GM21381 (cell line): ENCODE measurements around the gene RASAL2.
"Not testable (repeated sequence)": the region's sequence is repeated elsewhere in the genome, so short reads cannot be mapped to it uniquely, and the experiment has no call there.

Experiments
- ATAC-seq: cut with Tn5 transposase; IDR thresholded peaks from one replicate; pipeline ENCODE4 v1.9.1; 2021; ENCODE audit warnings: mild to moderate bottlenecking, moderate library complexity; ENCODE audit not compliant: unreplicated experiment

Gene RASAL2

DNA sequence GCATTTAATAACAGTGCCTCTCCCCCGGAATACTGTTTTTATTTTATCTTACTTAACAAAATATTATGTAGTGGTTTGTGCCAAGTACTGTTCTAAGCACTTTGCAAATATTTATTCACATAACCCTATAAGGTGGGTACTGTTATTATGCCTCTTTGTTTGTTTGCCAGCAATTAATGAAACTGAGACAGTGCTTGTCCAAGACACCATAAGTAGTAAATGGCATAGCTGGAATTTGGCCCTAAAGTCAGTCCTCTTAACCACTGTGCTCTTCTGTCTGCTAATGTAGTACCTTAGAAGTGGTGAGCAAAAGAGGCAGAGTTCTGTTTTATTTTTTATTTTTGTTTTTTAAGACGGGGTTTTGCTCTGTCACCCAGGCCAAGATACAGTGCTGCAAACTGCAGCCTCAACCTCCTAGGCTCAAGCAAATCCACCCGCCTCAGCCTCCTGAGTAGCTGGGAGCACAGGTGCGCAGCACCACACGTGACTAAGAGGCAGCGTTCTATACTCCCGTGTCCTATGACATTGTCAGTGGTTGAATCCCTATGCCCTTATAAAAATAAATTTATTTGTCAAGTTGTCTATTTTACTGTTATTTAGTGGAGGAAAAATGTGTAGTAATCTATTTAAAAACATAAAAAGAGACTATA, 237.1 kb downstream of the RASAL2 start:
- ATAC-seq, result no peak

DNA sequence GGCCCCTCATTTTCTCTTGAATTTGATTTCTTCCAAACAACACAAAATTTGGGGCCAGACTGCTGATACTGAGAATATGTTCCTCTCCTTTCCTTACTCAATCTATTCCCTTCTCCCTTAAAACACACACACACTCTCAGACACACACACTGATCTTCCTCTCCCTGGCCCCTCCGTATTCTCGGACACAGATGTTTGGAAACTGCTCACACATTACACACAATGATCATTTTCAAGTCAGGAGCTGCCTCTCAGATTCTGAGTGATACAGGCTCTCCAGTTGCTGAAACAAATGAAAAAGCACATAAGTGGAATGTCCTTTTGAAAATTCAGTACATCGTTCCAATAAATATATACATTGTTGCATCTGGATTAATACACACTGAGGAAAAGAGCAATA, 241.5 kb downstream of the RASAL2 start:
- no peak for ATAC-seq

DNA sequence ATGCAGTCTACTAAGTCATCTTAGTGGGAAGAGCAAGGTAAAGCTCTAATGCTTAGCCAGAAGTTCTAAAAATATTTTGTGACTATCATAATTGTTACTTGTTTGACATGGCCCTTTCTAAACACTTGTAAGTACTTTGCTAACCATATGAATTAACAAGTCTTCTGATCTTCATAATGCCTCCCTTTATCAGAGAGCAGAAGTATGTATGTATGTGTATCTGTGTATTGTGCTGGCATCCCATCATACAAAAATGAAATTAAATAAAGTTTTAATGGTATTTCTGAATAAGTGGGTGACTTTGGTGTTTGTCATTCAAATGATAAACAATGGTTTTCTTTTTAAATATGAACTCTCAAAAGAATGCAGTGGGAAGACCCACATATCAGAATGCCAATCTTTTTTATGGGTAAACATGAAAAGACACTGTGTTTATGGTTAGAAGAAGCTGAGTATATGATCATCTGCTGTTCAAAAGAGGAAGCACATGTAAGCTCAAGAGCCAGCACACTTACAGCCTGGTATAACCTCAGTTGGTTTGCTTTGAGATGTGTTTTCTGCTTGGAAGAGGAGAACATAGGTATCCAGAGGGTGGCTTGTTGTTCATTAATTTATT, 243.3 kb downstream of the RASAL2 start:
- no peak for ATAC-seq

DNA sequence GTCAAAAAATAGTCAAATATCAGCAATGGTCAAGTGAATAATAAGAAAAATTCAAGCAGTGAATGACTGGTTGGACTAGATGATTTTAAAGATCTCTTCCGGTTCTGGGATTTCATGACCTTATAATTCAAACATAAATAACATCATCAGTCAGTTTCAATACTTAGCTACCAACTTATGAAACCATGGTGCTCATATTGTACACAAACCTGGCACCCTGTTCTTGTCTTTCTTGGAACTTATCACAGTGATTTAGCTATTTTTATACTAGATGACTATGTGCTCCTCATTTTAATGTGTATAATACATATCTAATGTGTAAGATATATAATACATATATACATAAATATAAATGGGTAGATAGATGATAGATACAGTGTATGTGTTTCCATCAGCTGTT, 245.9 kb downstream of the RASAL2 start:
- no peak for ATAC-seq

DNA sequence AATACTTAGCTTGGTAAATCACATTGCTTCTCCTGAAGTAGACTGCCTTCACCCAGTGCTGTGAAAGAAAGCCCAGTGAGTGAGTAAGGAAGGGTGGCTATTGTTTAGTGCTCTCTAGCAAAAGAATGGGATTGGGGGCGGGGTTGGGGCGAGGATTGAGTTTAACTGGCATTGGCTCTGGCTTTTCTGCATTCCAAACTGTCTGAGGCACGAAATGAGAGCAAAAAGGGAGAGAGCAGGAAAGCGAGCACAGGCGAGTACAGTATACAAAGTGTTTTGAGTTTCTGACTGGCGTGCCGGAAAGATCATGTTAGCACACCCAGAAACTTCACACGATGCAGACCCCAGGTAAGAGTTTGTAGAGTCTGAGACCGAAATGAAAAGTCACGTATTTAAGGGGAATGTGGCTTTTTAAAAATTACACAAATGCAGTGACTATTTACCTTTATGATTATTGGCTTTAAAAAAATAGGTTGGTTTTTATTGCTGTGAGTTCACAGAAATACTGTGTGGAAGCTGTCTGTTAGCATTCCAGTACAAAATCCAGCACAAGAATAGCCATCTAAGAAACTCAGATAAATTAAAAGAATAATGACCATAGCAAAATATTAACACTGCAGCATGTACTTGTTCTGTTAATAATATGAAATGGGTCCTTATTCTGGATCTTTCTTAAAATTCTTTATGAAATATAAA, 247.5 kb downstream of the RASAL2 start:
- no peak for ATAC-seq

DNA sequence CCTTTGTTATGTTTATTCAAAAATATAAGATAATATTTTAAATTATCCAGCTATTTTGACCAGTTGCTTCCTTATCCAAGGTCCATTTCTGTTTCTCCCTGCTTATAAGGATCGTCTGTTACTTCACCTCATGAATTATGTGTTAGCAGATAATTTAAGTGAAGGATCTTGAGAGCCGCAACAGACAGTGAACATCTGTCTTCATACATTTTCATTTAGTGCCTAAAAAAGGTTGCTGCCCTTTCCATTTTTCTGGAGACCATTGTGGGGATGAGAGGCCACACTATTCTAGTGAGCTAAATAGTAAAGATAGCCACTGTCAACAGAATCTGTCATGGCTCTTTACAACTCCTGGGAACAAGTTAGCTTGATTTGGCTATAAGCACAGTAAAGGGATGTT, 248.8 kb downstream of the RASAL2 start:
- no peak for ATAC-seq

DNA sequence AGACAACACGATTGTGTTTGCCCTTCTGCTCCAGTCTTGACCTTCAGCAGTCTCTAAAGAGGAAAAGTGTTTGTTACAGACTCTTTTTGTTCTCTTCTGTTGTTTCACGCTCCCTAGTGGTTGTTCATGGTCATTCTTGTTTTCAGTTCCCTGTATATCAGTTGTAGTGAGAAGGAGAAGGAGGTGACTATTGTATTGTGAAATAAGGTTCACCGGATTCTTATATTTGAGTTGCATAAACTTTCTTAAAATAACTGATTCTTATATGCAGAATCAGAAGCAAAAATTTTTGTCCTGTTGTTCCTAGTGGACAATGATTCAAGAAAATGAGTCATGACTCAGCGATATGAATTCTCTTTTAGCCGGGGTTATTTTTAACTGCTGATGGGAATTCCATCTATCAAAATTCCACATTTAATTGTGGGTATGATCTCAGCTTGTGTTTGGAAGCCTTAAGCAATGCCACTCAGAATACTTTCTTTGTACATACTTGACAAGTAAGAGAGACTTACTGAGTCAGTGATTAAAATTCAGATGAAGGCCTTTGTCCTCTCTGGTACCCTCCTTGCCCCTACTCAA, 250.7 kb downstream of the RASAL2 start:
- ATAC-seq, result no peak

DNA sequence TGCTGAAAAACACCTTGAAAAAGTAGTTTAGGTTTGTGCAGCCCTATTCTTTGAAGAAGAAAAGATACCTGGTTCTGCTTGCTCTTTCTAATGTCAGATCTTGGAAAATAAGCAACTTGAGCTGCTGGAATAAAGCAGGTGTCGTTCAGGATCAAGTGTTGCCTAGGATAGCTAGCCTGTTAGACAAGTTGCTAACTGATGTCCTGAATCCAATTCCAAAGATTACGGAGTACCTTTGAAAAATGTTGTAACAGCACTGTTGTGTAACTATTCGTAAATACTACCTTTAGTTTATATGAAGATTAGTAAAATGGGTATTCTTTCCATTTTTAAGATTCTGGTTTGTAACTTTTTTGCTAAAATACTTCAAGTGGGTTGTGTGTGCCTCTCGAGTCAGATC, 251.3 kb downstream of the RASAL2 start:
- no peak for ATAC-seq

DNA sequence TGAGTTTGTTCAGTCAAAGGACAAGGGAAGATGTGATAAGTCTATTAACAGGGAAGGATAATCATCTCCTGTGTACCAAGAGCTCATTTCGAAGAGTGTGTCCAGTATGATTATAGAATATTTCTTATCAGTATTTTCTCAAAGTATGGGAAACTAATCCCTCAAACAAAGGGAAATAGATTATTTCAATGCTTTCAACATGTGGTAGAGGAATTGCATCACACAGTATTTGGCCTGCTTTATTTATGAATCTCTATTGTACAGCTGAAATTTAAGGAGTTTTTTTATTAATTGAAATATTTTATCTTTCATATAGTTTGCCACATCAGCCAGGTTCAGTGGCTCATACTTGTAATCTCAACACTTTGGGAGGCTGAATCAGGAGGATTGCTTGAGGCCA, 251.9 kb downstream of the RASAL2 start:
- ATAC-seq, result no peak

DNA sequence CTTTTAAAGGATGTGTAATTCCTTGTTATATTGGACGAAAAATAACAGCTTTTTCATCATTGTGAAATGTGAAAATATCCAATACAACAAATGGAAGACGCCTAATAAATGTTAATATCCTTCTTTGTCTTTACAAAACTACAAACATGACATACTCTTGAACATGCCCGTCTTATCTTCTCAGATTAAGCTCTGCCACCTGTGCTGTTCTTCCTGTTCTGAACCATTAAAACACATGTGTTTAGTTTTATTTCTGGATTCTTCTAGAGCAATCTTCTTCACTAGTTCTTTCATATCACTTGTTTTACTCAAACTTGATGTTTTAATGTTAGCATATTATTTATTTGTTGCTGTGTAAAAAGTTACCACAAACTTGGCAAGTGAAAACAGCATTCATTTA, 255.9 kb downstream of the RASAL2 start:
- no peak for ATAC-seq

DNA sequence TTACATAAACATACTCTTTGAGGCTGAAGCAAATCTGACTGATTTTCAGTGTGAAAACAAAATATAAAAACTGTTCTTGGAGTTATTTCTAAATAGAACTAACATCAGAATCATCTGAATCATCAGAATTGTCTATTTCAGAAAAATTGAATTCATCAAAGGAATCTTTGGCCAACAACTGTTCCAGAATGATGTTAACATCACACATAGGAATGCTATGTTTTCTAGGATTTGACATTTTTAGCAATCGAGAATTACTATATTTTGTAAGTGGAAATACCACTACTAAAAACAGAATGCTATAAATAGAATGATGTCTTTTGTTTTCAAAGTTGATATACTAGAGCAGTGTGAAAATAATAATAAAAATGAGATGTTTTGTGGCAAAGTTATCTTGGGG, 258.0 kb downstream of the RASAL2 start:
- ATAC-seq, result not testable (repeated sequence)

DNA sequence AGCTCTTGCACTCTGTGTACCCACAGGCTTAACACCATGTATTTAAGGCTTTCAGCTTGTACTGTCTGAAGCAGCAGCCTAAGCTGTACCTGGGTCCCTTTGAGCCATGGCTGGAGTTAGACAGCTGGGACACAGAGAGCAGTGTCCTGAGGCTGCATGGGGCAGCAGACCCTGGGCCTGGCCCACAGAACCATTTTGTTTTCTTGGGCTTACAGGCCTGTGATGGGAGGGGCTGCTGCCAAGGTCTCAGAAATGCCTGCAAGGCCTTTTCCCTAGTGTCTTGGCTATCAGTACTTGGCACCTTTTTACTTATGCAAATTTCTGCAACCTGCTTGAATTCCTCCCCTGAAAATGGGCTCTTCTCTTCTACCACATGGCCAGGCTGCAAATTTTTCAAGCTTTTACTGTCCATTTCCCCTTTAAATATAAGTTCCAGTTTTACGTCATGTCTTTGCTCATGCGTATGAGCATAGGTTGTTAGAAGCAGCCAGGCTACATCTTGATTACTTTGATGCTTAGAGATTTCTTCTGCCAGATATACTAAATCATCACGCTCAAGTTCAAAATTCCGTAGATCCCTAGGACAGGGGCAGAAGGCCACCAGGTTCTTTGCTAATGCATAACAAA, 259.0 kb downstream of the RASAL2 start:
- ATAC-seq, result no peak

DNA sequence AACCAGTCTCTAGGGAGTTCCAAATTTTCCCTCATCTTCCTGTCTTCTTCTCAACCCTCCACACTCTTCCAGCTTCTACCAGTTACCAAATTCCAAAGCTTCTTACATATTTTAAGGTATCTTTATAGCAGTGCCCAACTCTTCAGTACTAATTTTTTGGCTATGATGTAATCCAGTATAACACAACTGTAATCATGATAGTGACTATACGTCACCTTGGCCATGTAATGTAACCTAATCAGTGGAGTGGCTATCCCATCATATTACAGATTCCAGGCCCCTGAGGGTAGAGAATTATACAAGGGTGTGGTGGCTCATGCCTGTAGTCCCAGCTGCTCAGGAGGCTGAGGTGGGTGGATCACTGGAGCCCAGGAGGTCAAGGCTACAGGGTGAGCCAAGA, 259.6 kb downstream of the RASAL2 start:
- no peak for ATAC-seq

DNA sequence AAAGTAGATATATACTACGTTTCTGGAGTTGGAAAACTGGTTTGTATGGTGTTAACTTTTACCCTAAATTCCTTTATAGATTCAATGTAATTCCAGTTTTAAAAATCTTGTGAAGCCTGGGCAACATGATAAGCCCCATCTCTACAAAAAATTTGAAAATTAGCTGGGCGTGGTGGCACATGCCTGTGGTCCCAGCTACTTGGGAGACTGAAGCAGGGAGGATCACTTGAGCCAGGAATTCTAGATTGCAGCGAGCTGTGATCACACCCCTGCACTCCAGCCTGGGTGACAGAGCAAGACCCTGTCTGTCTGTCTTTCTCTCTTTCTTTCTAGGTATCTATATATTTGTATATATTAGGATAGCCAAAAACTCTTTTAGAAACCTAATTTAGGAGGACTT, 260.9 kb downstream of the RASAL2 start:
- no peak for ATAC-seq

DNA sequence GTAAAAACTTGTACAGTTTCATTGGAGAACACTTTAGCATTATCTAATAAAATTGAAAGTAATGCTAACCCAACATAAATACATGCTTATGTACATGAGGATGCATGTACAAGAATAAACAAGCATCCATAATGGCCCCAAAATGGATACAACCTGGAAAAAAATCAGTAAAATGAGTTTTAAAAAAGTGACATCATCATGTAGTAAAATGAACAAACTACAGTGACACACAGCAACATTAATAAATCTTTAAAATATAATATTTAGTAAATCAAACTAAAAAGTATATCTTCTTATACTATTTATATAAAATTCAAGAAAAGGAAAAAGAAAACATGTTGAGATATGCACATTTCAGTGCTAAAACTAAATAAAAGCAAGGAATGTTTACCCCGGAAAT, 262.4 kb downstream of the RASAL2 start:
- ATAC-seq, result no peak

DNA sequence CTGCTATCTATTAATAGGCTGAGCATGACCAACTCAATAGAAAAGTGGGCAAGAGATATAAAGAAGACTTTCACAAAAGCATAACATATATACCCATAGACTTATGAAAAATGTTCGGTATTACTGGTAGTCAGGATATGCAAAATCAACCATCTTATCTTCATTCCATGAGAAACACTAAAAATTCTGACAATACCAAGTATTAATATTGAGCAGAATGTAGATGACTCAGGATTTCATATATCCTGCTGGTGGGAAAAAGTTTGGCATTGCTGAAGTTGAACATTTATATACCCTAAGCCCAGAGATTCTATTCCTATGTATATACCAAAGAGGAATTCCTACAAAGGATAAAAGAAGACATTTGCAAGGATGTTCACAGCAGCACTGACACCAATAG, 264.6 kb downstream of the RASAL2 start:
- ATAC-seq, result no peak

DNA sequence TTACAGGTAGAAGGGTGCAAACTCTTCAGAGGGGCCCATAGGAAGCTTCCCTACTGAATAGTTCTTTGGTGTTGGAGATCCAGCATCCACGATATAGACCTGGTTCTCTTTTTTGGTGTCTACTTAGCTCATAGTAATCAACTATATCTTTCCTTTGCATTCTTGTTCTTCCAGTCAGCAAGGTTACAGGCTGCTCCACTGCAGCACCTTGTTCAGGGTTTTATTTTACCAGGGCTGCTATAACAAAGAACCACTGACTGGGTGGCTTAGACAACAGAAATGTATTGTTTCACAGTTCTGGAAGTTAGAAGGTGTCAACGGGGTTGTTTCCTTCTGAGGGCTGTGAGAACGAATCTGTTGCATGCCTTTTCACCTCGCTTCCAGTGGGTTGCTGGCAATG, 266.5 kb downstream of the RASAL2 start:
- no peak for ATAC-seq

DNA sequence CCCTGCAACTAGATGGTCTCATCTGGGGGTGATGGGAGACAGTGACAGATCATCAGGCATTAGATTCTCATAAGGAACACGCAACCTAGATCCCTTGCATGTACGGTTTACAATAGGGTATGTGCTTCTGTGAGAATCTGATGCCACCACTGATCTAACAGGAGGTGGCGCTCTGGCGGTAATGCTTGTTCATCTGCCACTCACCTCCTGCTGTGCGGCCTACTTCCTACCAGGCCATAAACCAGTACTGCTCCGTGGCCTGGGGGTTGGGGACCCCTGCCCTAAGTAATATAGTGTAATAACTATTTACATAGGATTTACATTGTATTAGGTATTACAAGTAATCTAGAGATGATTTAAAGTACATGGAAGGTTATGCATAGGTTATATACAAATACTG, 267.9 kb downstream of the RASAL2 start:
- no peak for ATAC-seq

DNA sequence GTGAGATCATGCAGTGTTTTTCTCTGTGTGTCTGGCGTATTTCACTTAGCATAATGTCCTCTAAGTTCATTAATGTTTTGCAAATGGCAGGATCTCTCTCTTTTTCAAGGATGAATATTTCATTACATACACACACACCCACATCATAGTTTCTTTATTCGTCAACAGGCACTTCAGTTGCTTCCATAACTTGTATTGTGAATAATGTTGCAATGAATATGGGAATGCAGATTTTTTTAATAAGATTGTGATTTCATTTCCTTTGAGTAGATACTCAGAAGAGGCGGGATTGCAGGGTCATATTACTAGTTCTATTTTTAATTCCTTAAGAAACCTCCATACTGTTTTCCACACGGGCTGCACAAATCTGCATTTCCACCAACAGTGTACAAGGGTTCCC, 268.8 kb downstream of the RASAL2 start:
- no peak for ATAC-seq

DNA sequence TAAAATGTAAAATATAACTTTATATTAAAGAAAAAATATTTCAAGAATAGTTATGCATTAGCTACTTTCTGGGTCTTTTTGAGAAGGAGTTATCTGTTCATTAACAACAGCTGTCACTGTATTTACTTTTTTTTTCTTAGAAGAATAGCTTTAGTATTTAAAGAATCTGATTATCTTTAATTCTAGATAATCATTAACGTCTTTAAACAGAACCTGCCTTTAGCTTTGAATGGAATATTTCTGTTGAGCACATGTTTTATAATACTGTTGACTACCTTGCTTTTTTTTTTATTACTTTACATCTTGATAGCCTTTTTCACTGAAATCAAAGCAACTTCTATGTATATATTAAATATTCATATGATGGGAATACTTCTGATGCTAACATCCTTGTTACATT, 270.9 kb downstream of the RASAL2 start:
- no peak for ATAC-seq

DNA sequence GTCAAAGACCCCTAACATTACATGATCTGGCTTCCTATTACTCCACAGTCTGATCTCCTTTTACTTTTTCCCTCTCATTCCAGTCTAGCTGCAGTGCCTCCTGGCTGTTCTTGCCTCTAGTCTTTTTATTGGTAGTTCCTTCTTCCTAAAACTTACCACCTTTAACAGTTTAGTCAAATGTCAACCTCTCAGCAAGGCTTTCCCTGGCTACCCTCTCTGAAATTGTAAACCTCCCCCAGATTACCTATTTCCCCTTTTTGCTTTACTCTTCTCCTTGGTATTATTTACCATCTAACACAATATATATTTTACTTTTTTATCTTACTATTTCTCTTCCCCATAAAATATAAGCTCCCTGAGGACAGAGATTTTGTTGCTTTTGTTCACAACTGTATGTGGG, 273.2 kb downstream of the RASAL2 start:
- no peak for ATAC-seq

DNA sequence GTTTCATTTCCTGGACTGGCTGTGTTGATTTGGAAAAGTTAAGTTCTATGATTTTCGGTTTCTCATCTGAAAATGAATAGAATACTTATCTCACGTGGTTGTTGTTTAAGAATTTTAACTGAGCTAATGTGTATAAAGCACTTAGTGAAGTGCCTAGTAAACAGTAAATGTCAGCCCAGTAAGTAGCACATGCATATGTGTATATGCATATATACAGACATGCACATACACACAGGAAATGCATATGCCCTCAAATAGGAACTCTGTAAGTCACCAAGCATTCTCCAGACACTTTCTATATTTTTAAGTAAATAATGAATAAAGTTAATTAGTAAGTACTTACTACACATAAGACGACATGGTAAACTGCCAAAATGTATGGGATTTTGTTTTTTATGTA, 274.3 kb downstream of the RASAL2 start:
- ATAC-seq, result no peak
